ENCODE data around the gene ADAMTS14. TPM values are rescaled to one million over a fixed set of nuclear protein-coding genes. Genes with fewer than 3 reads are reported as not detected.

The ADAMTS14 gene
- total RNA-seq, 1 experiment from 2014 or later = 7.6 TPM

- peaks cover 4% of the 10 kb centered on the region; the same call in 1 of the 2 replicates for H3K9me3 ChIP-seq (replicated peaks)
- H3K4me1 ChIP-seq = peaks cover 9% of the 10 kb centered on the region
- H3K27ac ChIP-seq = no peak overlapping the region
- no peak for DNase-seq
- no peaks in the 10 kb centered on the region for H3K36me3 ChIP-seq
- no peaks in the 10 kb centered on the region for H3K27me3 ChIP-seq
- no peak overlapping the region for H3K4me3 ChIP-seq
Observed at GRCh38 chr10:70649526-70649925, 22.8 kb upstream of the ADAMTS14 start.

DNA sequence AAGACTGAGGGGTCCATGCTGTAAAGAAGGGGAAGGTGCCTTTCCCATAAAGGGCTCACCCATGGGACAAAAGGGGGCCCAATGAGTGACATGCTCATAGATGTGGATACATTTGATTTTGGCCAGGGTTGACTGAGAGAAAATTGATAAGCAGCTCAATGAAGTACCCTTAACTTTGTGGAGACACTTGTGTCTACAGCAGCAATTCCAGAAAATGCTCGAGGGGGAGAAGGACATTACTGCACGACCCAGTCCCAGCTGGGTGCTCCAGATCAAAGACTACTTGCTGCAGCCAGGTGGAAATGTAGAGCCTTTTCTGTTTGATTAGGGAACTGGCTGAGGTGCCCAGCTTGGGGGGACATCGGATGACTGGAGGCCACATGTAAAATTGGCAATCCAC lies 22.2 kb upstream of the ADAMTS14 start:
- Histone ChIP-seq H3K27ac (no peak overlapping the region), H3K4me1 (peaks cover 9% of the 10 kb centered on the region), H3K9me3 (replicated peaks) (peaks cover 4% of the 10 kb centered on the region; the same call in 1 of the 2 replicates), H3K36me3 (no peaks in the 10 kb centered on the region), H3K4me3 (no peak overlapping the region), H3K27me3 (no peaks in the 10 kb centered on the region)
- DNase-seq = no peak

- Histone ChIP-seq H3K4me1 (peaks cover 12% of the 10 kb centered on the region), H3K27me3 (no peaks in the 10 kb centered on the region), H3K4me3 (no peak overlapping the region), H3K27ac (no peak overlapping the region), H3K9me3 (replicated peaks) (peaks cover 4% of the 10 kb centered on the region; the same call in 1 of the 2 replicates), H3K36me3 (no peaks in the 10 kb centered on the region)
- no peak for DNase-seq
Observed at GRCh38 chr10:70650718-70651117, 21.6 kb upstream of the ADAMTS14 start.

DNA sequence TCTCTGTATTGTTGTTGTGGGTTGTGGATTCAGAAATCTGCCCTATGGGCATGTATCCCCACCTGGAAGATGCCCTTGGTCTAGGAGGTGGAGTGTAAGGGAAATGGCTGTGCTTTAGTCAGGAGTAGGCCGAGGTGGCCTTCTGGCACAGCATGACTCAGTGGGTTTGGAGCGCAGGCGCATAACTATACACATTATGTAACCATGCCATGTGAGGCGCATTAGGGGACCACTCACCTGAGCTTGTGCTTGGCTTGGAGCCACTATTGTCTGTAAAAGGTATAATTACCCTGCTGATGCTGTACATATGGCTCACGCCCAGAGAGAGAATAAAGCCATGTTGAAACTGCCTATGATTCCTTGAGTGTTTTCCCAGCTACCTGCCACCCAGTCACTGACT lies 20.6 kb upstream of the ADAMTS14 start:
- Histone ChIP-seq H3K4me3 (no peak overlapping the region), H3K4me1 (peaks cover 19% of the 10 kb centered on the region), H3K27me3 (no peaks in the 10 kb centered on the region), H3K9me3 (replicated peaks) (peaks cover 4% of the 10 kb centered on the region; the same call in 1 of the 2 replicates), H3K27ac (no peak overlapping the region), H3K36me3 (no peaks in the 10 kb centered on the region)
- DNase-seq = no peak

DNA sequence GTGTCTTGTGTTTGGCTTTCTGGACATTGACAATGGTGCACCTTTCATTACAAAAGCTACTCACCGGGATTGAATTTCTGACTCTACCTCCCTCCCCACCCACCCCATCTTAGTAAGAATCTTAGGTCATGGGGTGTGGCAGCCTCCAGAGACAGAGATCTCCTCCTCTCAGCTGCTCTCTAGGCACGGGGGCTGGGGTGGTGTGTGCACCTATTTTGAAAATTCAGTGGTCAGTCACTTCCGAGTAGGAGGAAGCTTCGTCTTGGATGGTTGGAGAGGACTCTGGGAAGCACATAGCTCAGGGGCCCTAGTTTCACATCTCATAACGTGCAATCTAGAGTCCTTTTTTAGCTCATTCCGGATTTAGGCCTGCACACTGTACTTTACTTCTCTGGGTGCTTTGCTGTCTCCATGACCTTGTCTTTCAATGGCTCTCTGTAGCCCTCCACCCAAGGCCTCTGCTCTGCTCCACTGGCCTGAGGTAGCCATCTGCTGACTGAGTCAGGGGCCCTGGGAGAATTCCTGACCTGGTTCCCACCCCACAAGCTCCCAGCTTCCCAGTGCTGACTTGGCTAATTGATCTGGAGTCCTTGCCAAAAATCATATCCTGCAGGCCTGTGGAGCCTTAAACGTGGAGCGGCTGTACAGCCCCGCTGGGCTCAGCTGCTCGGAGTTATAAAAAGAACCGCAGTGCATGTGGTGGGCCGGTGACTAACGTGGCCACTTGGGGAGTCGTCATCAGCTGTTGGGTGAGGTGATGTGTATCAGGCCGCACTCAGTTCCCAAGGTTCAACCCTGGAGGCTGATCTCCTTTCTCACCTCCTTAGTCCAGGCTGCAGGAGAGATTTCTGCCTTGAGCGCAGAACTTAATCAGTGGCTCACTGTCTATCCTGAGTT lies 19.3 kb upstream of the ADAMTS14 start:
- peak overlapping the region; percentile 78 for H3K27ac ChIP-seq
- H3K4me1 ChIP-seq = peaks cover 31% of the 10 kb centered on the region
- no peaks in the 10 kb centered on the region for H3K36me3 ChIP-seq
- peak; percentile 94 to 96 for DNase-seq
- H3K4me3 ChIP-seq = no peak overlapping the region
- H3K27me3 ChIP-seq = no peaks in the 10 kb centered on the region
- peaks cover 4% of the 10 kb centered on the region; the same call in 1 of the 2 replicates for H3K9me3 ChIP-seq (replicated peaks)

DNA sequence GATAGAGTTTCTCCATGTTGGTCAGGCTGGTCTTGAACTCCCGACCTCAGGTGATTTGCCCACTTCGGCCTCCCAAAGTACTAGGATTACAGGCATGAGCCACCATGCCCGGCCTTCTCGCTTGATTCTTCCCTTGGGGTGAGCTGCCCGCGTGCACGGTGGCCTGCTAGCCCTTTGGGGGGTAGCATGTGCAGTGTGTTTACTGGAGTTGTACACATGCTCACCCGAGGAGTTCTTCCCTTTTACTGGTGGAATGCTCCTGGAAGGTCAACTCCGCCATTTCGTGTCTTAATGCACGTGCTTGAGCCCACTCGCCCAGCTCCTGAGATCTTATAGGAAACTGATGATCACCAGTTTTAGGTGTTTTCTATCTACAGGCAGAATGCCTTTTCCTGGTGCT lies 17.0 kb upstream of the ADAMTS14 start:
- Histone ChIP-seq H3K36me3 (no peaks in the 10 kb centered on the region), H3K27me3 (no peaks in the 10 kb centered on the region), H3K9me3 (replicated peaks) (peaks cover 4% of the 10 kb centered on the region; the same call in 1 of the 2 replicates), H3K4me1 (peaks cover 32% of the 10 kb centered on the region), H3K27ac (no peak overlapping the region), H3K4me3 (no peak overlapping the region)
- DNase-seq = no peak

GRCh38 chr10:70656489-70656888 lies 15.8 kb upstream of the ADAMTS14 start:
- Histone ChIP-seq H3K4me3 (no peak overlapping the region), H3K4me1 (peaks cover 41% of the 10 kb centered on the region), H3K36me3 (no peaks in the 10 kb centered on the region), H3K9me3 (replicated peaks) (no peaks in the 10 kb centered on the region; the same call in 1 of the 2 replicates), H3K27ac (peak overlapping the region; percentile 82), H3K27me3 (no peaks in the 10 kb centered on the region)
- peak; percentile 88 to 92 for DNase-seq

DNA sequence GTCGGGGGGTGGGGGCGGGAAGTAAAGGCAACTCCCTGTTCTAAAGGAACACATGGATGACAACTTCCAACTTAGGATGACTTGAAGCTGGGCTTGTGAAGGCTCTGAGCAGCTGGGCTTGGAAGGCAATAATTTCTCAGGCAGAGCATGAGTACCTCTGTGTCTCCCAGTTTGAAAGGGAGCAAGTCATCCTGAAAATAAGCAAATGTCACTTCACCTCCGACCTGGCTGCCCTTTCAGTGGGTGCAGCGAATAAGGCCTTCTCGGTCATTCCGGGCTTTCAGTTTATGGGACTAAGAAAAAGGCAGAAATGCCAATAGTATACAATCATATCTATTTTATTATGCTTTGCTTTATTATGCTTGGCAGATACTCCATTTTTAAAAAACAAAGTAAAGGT lies 15.3 kb upstream of the ADAMTS14 start:
- no peaks in the 10 kb centered on the region for H3K9me3 ChIP-seq (replicated peaks)
- H3K4me3 ChIP-seq = no peak overlapping the region
- no peaks in the 10 kb centered on the region for H3K27me3 ChIP-seq
- no peaks in the 10 kb centered on the region for H3K36me3 ChIP-seq
- peak overlapping the region; percentile 82 for H3K27ac ChIP-seq
- DNase-seq = peak; percentile 49 to 69
- H3K4me1 ChIP-seq = peaks cover 47% of the 10 kb centered on the region

DNA sequence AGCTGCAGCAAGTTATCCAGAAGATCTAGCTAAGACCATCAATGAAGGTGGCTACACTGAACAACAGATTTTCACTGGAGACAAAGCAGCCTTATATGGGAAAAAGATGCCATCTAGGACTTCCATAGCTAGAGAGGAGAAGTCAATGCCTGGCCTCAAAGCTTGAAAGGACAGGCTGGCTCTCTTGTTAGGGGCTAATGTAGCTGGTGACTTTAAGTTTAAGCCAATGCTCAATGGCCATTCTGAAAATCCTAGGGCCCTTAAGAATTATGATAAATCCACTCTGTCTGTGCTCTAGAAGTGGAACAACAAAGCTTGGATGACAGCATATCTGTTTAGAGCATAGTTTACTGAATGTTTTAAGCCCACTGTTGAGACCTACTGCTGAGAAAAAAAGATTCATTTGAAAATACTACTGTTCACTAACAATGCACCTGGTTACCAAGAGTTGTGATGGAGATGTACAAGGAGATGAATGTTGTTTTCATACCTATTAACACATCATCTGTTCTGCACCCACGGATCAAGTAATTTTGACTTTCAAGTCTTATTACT lies 13.6 kb upstream of the ADAMTS14 start:
- H3K27ac ChIP-seq = no peak overlapping the region
- H3K36me3 ChIP-seq = no peaks in the 10 kb centered on the region
- no peak overlapping the region for H3K4me3 ChIP-seq
- no peaks in the 10 kb centered on the region for H3K27me3 ChIP-seq
- H3K9me3 ChIP-seq (replicated peaks) = no peaks in the 10 kb centered on the region
- H3K4me1 ChIP-seq = peaks cover 50% of the 10 kb centered on the region
- no peak for DNase-seq

DNA sequence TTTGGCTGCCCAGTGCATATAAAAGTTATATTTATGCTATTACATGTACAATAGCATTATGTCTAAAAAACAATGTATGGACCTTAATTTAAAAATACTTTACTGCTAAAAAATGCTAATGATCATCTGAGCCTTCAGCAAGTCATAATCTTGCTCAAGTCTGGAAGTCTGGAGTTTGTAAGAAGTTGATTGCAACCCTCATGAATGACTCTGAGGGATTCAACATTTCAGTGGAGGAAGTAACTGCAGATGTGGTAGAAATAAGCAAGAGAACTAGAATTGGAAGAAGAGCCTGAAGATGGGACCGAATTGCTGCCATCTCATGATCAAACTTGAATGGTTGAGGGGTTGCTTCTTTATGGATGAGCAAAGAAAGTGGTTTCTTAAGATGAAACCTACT lies 13.0 kb upstream of the ADAMTS14 start:
- DNase-seq = no peak
- no peak overlapping the region for H3K4me3 ChIP-seq
- H3K27me3 ChIP-seq = no peaks in the 10 kb centered on the region
- no peak overlapping the region for H3K27ac ChIP-seq
- H3K9me3 ChIP-seq (replicated peaks) = no peaks in the 10 kb centered on the region
- peaks cover 55% of the 10 kb centered on the region for H3K4me1 ChIP-seq
- no peaks in the 10 kb centered on the region for H3K36me3 ChIP-seq

GRCh38 chr10:70660722-70661121 lies 11.6 kb upstream of the ADAMTS14 start:
- no peak overlapping the region for H3K4me3 ChIP-seq
- H3K36me3 ChIP-seq = no peaks in the 10 kb centered on the region
- peaks cover 61% of the 10 kb centered on the region for H3K4me1 ChIP-seq
- no peaks in the 10 kb centered on the region for H3K27me3 ChIP-seq
- peak overlapping the region; percentile 65 for H3K27ac ChIP-seq
- peak; percentile 62 to 83 for DNase-seq
- H3K9me3 ChIP-seq (replicated peaks) = no peaks in the 10 kb centered on the region

DNA sequence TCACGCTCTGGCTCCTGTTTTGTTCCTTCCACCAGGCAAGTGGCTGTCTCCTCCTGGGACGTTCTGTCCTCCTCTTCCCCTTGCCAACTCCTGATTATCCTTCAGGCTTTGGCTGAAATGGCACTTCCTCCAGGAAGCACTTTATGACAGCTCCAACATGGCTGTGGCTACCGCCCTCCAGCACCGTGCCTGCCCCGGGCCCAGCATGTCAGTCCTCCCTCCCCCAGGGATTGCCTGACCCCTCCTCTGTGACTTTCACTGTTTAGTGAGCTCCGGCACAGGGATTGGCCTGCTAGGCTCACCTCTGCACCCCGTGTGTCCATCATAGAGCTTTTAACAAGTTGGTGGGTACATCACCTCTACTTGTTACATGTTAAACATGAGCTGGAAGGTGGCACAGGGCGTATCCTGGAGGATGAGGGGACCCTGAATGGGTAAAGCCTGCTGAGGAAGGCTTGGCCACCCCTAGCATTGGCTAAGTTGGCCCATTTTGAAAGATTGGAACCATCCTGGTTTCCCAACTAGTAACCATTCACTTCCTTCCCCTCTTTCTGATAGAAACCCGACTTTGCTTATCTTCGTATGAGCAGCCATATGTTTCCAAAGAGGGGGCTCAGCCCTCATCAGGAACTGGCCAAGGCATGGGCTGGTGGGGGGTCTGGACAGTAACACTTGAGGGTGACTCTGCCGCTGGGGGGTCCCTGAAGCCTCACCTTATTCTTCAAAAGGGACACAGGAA lies 10.5 kb upstream of the ADAMTS14 start:
- no peak for DNase-seq
- H3K4me1 ChIP-seq = peaks cover 55% of the 10 kb centered on the region

GRCh38 chr10:70662362-70663220 lies 9.7 kb upstream of the ADAMTS14 start:
- Histone ChIP-seq H3K27ac (peak overlapping the region; percentile 65; the same call in 1 of the 2 replicates), H3K9me3 (replicated peaks) (no peaks in the 10 kb centered on the region), H3K4me1 (peaks cover 49% of the 10 kb centered on the region), H3K36me3 (no peaks in the 10 kb centered on the region), H3K27me3 (no peaks in the 10 kb centered on the region), H3K4me3 (no peak overlapping the region)
- no peak for DNase-seq

More for the DNA sequence above, 10.5 kb upstream of the ADAMTS14 start:
- Histone ChIP-seq H3K9me3 (replicated peaks) (no peaks in the 10 kb centered on the region), H3K36me3 (no peaks in the 10 kb centered on the region), H3K4me3 (no peak overlapping the region), H3K27ac (peak overlapping the region; percentile 65), H3K27me3 (no peaks in the 10 kb centered on the region)

Measured in SJCRH30 (cell line).